Hepatocyte (in vitro differentiated cells): Measurements from ENCODE around the gene YIPF2.

Source experiments
- CTCF ChIP-seq: fragments of 200-600 bp; sonication (generic); IDR thresholded peaks from 2 replicates; pipeline ENCODE4 v1.5.1; 2016; ENCODE audit warnings: antibody characterized with exemption, mild to moderate bottlenecking; ENCODE audit not compliant: poor library complexity
- EZH2 ChIP-seq: fragments of 200-600 bp; sonication (generic); IDR thresholded peaks from 2 replicates; pipeline ENCODE4 v1.6.1; 2016; ENCODE audit warnings: antibody characterized with exemption, mild to moderate bottlenecking, borderline replicate concordance
- EZH2phosphoT487 ChIP-seq: fragments of 200-600 bp; sonication (generic); IDR thresholded peaks from one replicate; pipeline ENCODE4 v1.6.1; 2018; ENCODE audit warnings: antibody characterized with exemption, mild to moderate bottlenecking, low read depth, moderate library complexity; ENCODE audit not compliant: unreplicated experiment, severe bottlenecking

- TF ChIP-seq EZH2phosphoT487 (no peak), EZH2 (no peak), CTCF (no peak)
Observed at GRCh38 chr19:10964903-10965302, 36.5 kb upstream of the YIPF2 start.
